Fibroblast of the aortic adventitia (primary cell): Measurements from ENCODE around the gene LYRM2. TPM values are rescaled to one million over a fixed set of nuclear protein-coding genes. Genes with fewer than 3 reads are reported as not detected.

Source experiments
- DNase-seq: peaks from one replicate; pipeline ENCODE4 v3.0.0-alpha.2; 2010; ENCODE audit warnings: low read depth
- H3K4me3 ChIP-seq: 2 replicates; pipeline ENCODE4 v1.5.1; 2011; ENCODE audit warnings: low read depth, mild to moderate bottlenecking, control low read depth, low read length, moderate library complexity
- CTCF ChIP-seq: IDR thresholded peaks from 2 replicates; pipeline ENCODE4 v1.5.1; 2011; ENCODE audit warnings: mild to moderate bottlenecking, low read length, control low read depth, inconsistent platforms; ENCODE audit not compliant: insufficient read depth
- total RNA-seq: library from RNA; depleted of rRNA; stranded (reverse); fragments of >200 nt; gene quantifications from 2 replicates; pipeline ENCODE4 v1.2.3, GENCODE V29; 2012; ENCODE audit warnings: low replicate concordance

Gene LYRM2
- total RNA-seq, 1 donor = 35.5 TPM

- no peak overlapping the region for H3K4me3 ChIP-seq
- no peak for TF ChIP-seq CTCF
- DNase-seq = no peak
These were observed 48.4 kb downstream of the LYRM2 start for GRCh38 chr6:89590133-89590532.

- H3K4me3 ChIP-seq = no peak overlapping the region
- no peak for TF ChIP-seq CTCF
- DNase-seq = no peak
These were observed 49.1 kb downstream of the LYRM2 start for GRCh38 chr6:89589297-89590025.

- no peak for TF ChIP-seq CTCF
- DNase-seq = peak; percentile 26
- H3K4me3 ChIP-seq = no peak overlapping the region
These were observed 53.4 kb downstream of the LYRM2 start for GRCh38 chr6:89585154-89585553.

- DNase-seq = no peak
- TF ChIP-seq CTCF = no peak
- H3K4me3 ChIP-seq = no peak overlapping the region
These were observed 54.0 kb downstream of the LYRM2 start for GRCh38 chr6:89584539-89584938.

GRCh38 chr6:89583559-89583958, 55.0 kb downstream of the LYRM2 start:
- TF ChIP-seq CTCF = no peak
- no peak for DNase-seq
- no peak overlapping the region for H3K4me3 ChIP-seq

- TF ChIP-seq CTCF = no peak
- DNase-seq = no peak
- H3K4me3 ChIP-seq = no peak overlapping the region
These were observed 55.8 kb downstream of the LYRM2 start for GRCh38 chr6:89582669-89583325.
